HEK293T (cell line): ENCODE data around the gene LIN54.

Source experiments
- ARNT ChIP-seq: fragments of 450-650 bp; IDR thresholded peaks from 2 replicates; pipeline ENCODE4 v1.6.1; 2017; ENCODE audit warnings: mild to moderate bottlenecking
- FOXA1 ChIP-seq: fragments of 450-650 bp; IDR thresholded peaks from 2 replicates; pipeline ENCODE4 v1.6.1; 2016; ENCODE audit warnings: mild to moderate bottlenecking
- FOXK2 ChIP-seq: fragments of 450-650 bp; IDR thresholded peaks from 2 replicates; pipeline ENCODE4 v1.6.1; 2016; ENCODE audit warnings: mild to moderate bottlenecking
- LEF1 ChIP-seq: fragments of 450-650 bp; IDR thresholded peaks from 2 replicates; pipeline ENCODE4 v1.6.1; 2017; ENCODE audit warnings: mild to moderate bottlenecking, borderline replicate concordance
- SUZ12 ChIP-seq: fragments of 450-650 bp; IDR thresholded peaks from 2 replicates; pipeline ENCODE4 v1.6.1; 2016; ENCODE audit warnings: mild to moderate bottlenecking
- ZNF384 ChIP-seq: fragments of 450-650 bp; IDR thresholded peaks from 2 replicates; pipeline ENCODE4 v1.6.1; 2016

DNA sequence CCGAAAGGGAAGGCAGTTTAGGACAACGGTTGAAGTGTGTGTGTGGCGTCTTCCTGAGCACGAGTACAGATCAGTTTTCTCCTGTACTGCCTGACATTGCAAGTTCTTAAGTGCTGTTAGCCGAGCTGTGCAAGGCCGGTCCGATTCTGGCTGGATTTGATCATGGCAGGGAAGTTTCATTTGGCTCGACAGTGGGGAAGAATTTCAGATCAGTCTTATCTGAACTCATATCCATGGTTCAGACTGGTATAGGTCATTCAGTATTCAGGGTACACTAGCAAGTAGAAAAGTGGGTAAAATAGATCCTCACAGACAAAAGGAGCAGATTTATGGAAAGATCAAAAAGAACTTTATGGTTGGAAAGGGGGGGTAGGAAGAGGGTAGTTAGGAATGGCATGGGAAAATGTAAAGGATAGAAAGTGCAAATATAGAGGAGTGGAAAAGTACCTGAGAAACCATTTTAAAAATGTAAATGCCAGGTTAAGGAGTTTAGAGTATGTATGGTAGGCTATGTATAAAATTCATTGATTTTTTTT lies 109.4 kb downstream of the LIN54 start:
- no peak for TF ChIP-seq SUZ12
- no peak for TF ChIP-seq ARNT
- no peak for TF ChIP-seq ZNF384
- no peak for TF ChIP-seq FOXK2
- no peak for TF ChIP-seq FOXA1
- no peak for TF ChIP-seq LEF1
